ENCODE measurements around the gene CD22. TPM values are rescaled to one million over a fixed set of nuclear protein-coding genes. Genes with fewer than 3 reads are reported as not detected.

CD22 gene
- total RNA-seq, 2 donors from 2014 or later = 0.39 to 0.56 TPM

DNA sequence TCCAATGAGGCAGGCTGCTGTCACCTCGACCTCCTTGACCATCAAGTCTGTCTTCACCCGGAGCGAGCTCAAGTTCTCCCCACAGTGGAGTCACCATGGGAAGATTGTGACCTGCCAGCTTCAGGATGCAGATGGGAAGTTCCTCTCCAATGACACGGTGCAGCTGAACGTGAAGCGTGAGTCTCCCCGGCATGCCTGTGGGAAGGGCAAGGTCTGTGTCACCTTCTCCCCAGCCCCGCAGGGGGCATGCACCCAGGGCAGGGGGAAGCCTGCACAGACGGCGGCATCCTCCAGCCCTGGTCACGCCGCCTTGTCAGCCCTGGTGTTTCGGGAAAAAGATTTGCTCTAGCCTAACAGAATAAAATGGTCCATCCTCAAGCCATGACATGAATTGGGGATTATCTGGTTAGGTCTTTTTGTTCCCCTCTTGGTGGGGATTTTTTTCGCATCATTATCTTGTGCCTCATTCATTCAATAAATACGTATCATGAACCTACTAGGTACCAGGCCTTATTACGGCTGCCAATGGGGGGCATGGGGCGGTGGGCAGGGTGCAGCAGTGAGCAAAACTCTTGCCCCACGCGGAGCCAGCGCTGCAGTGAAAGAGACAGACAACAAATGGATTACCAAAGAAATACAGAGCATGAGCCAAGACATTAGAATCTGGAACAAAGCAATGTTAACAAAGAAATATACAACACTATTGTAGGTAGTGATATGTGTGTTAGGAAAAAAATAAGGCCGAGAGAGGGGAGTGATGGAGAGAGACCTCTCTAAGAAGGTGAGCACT lies 7.4 kb downstream of the CD22 start:
- ATAC-seq (no peak), DNase-seq (no peak)
- intact Hi-C loops (cut with DNase I) = no loop called here

DNA sequence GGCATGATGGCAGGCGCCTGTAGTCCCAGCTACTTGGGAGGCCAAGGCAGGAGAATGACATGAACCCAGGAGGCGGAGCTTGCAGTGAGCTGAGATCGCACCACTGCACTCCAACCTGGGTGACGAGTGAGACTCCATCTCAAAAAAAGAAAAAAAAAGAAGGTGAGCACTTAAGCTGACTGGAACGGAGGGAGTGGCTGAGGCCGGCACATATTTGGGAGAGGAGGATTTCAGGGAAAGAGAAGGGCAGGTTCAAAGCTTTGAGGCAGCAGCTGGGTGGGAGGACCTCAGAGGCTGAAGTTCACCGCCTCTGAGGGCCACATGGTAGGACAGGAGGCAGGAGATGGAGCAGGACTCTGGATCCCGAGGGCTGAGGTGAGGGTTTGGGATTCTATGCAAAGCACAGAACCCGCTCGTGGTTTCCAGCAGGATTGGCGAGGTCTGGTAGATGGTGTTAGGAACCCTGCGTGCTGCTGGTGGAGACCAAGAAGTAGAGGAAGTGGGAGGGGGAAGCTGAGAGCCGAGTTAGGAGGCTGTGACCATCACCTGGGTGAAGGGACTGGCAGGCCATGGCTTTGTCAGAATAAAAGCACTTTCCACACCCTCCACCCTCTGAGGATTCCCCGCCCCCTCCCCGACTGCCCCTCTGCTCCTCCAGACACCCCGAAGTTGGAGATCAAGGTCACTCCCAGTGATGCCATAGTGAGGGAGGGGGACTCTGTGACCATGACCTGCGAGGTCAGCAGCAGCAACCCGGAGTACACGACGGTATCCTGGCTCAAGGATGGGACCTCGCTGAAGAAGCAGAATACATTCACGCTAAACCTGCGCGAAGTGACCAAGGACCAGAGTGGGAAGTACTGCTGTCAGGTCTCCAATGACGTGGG lies 8.4 kb downstream of the CD22 start:
- no peak for ATAC-seq
- intact Hi-C loops (cut with DNase I) = no loop called here
- DNase-seq = no peak

DNA sequence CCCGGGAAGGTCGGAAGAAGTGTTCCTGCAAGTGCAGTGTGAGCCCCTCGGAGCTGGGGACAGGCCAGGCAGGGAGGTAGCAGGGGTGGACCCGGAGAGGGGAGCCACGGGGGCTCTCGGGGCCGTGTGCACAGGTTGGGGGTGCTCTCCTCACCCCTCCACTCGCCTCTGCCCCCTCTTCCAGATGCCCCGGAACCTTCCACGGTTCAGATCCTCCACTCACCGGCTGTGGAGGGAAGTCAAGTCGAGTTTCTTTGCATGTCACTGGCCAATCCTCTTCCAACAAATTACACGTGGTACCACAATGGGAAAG lies 9.0 kb downstream of the CD22 start:
- ATAC-seq = no peak
- intact Hi-C loops (cut with DNase I) = no loop called here
- no peak for DNase-seq

DNA sequence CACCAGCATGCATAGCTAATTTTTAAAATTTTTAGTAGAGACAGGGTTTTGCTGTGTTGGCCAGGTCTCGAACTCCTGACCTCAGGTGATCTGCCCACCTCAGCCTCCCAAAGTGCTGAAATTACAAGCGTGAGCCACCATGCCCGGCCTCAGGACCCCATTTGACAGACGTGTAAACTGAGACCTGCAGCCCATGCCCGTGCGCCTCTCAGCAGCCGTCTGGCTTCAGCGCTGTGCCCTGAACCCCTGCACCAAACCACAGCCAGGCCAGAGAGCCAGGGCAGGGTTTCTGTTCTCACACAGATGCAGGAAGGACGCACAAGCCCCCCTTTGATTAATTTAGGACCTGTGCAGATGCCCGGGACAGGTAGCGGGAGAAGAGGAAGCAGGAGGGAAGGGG lies 11.4 kb downstream of the CD22 start:
- ATAC-seq (no peak), DNase-seq (no peak)
- intact Hi-C loops (cut with DNase I) = no loop called here

DNA sequence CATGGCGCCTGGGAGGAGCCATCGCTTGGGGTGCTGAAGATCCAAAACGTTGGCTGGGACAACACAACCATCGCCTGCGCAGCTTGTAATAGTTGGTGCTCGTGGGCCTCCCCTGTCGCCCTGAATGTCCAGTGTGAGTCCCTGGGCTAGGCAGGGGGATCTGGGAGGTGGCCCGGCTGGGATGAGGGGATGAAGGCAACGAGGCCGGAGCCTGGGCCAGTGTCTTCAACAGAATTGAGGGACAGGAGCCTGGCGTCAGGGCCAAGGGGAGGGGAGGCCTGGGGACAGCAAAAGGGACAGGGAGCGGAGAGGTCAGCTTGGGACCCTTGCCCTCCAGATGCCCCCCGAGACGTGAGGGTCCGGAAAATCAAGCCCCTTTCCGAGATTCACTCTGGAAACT lies 12.0 kb downstream of the CD22 start:
- ATAC-seq (no peak), DNase-seq (no peak)
- intact Hi-C loops (cut with DNase I) = no loop called here

DNA sequence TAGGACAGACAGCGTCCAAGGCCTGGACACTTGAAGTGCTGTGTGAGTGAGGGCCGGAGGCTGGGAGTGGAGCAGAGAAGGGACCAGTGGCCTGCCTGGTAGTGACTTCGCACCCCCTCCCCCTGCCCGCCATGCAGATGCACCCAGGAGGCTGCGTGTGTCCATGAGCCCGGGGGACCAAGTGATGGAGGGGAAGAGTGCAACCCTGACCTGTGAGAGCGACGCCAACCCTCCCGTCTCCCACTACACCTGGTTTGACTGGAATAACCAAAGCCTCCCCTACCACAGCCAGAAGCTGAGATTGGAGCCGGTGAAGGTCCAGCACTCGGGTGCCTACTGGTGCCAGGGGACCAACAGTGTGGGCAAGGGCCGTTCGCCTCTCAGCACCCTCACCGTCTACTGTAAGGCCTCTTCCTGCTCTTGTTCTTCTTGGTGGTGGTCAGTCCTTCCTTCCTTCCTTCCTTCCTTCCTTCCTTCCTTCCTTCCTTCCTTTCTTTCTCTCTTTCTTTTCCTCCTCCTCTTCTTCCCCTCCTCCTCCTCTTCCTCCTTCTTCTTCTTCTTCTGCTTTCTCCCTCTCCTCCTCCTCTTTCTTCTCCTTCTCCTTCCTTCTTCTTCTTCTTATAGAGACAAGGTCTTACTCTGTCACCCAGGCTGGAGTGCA lies 12.7 kb downstream of the CD22 start:
- no peak for ATAC-seq
- intact Hi-C loops (cut with DNase I) = no loop called here
- DNase-seq = no peak

DNA sequence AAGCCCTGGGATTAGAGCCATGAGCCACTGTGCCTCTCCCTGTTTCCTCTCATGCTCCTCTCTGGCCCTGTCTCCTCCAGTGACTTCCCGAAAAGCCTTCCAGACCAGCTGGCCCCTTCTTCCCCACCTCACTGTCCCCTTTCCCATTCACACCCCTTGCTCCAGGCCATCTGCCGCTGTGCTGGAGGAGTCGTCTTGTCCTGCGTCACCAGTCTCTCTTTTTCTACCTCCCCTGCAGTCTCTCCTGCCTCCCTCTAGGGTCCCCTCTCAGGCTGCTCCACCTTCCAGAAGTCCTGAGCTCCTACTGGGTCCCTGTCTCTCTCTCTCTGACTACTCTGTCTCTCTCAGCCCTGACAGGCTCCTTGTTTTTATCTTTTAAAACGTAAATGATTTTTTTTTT lies 13.4 kb downstream of the CD22 start:
- intact Hi-C loops (cut with DNase I) = no loop called here
- ATAC-seq (no peak), DNase-seq (no peak)

DNA sequence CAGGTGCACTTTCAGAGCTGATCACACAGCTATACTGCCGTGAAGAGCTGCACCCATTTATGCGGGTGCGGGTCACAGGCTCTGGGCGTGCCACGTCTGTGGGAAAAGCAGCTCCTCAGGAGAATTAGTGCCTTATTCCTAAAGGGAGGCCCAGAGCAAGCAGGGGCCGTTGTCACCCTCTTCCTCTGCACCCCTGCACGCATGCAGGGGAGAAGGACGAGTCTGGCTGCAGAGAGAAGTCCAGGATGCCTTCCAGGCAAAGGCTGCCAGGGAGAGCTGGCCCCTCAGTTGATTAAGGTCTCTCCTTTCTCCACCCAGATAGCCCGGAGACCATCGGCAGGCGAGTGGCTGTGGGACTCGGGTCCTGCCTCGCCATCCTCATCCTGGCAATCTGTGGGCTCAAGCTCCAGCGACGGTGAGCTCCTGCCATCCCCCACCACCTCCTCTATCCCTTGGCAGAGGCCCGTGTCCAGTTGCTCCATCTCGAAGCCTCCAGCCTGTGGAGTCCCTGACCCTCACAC lies 15.6 kb downstream of the CD22 start:
- intact Hi-C loops (cut with DNase I) = no loop called here
- no peak for ATAC-seq
- no peak for DNase-seq

DNA sequence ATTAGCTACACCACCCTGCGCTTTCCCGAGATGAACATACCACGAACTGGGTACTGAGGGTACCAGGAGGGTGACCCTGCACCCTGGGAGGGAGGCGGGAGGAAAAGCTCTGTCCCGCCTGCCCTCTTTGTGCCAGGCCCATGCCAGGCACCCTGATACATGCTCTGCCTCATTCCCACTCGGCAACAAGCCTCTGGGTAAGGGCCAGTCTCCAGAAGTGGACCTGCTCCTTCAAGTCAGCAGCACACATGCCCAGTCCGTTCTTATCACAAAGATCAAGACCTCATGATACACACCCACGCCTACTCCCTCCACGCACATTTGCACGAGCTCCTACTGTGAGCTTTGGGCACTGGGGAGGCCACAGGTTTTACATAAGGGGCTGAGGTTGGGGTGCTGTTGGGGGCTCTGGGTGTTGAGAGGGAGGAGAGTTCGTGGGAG lies 16.7 kb downstream of the CD22 start:
- DNase-seq = no peak
- no peak for ATAC-seq
- intact Hi-C loops (cut with DNase I) = no loop called here

DNA sequence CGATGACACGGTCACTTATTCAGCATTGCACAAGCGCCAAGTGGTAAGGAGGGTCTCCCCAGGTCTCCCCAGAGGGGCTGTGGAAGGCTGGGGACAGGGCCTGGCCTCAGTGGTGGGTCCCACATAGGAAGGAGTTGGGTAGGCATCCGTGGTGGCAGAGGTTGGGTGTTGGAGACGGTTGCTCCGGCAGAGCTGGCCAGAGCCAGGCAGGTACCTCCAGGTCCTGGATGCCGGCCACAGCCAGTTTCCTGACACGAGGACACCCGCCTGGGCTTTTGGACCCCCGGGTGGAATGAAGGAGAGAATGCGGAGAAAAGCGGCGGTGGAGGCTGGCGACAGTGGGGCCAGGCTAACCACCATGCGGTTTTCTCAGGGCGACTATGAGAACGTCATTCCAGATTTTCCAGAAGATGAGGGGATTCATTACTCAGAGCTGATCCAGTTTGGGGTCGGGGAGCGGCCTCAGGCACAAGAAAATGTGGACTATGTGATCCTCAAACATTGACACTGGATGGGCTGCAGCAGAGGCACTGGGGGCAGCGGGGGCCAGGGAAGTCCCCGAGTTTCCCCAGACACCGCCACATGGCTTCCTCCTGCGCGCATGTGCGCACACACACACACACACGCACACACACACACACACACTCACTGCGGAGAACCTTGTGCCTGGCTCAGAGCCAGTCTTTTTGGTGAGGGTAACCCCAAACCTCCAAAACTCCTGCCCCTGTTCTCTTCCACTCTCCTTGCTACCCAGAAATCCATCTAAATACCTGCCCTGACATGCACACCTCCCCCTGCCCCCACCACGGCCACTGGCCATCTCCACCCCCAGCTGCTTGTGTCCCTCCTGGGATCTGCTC lies 17.4 kb downstream of the CD22 start:
- ATAC-seq (no peak), DNase-seq (no peak)
- intact Hi-C loops (cut with DNase I) = no loop called here

DNA sequence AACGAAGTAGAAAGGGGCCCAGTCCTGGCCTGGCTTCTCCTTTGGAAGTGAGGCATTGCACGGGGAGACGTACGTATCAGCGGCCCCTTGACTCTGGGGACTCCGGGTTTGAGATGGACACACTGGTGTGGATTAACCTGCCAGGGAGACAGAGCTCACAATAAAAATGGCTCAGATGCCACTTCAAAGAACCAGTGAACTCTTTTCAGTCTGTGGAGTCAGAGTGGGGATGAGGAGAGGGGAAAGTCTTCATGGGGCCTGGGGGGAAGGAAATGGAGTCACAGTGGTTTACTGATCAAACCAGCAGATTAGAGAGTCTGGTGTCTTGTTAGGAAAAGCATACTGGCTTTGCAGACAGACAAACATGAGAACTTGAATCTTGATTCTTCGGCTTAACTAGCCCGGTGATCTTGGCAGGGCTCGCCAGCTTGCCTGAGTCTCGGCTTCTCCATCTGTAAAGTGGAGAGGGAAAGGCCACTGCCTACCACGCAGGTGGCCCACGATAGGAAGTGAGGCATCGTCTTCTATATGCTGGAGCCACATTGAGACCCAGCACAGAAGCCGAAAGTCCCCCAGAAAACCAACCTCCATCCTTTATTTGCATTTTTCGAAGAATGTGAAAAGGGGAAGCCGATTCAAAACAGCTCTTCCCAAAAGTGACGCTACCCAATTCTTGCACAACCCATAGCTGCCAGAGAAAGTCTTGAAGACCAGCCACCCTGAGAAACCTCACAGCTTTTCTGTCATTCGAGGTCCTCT lies 18.4 kb downstream of the CD22 start, which contains the start of gene FFAR1:
FFAR1 (plus strand) TSS at position 732 of the 759 bp plus-strand sequence. CDS start 3,650 bp downstream, outside the sequence.
- DNase-seq = no peak
- ATAC-seq = no peak
- intact Hi-C loops (cut with DNase I) = no loop called here

DNA sequence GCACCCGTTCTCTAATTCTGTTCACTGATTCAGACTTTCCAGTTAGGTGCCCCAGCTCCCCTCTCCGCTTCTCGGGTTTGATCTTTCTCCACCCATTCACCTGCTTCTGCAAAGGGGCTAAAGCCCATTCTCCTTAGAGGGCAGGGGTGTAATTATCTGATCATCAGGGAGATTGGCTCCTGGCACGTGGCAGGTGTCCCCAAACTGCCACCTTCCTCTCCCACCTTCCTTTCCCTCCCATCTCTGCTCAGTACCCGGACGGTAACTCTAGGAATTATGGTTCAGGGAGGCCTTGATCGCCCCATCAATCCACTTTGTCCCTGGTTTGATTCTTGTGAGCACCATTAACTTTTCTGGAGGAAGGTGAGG lies 18.9 kb downstream of the CD22 start:
- no peak for DNase-seq
- intact Hi-C loops (cut with DNase I) = no loop called here
- ATAC-seq = no peak

DNA sequence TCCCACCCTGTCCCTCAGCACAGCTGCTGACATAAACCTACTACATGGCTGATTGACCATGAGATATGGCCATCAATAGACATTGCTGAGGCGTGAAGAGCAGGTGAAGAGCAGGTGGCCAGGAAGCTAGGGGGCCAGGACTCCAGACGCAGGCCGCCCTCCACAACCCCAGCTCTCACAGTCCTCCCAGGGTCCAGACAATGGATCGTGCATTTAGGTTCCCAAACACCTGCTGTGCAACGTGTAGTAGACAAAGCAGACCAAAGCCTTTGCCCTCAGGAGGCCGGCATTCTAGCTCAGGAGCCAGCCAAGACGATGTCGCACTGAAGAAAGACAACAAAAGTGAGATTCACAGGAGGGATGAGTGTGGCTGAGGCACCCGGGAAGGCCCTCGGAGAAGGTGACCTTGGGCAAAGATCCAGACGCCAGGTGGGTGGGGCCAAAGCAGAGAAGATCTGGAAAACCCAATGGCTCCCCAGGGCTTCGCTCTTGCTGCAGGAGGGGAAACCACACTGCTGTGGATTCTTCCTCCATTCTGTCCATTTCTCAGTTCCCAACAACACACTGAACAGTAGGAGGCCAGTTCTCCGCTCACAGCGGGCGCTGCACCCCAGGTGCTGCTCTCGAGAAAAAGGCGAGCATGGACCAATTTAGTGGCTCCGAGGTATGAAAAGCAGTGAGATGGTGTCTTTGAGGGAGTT lies 20.1 kb downstream of the CD22 start:
- ATAC-seq (no peak), DNase-seq (no peak)
- intact Hi-C loops (cut with DNase I) = no loop called here

DNA sequence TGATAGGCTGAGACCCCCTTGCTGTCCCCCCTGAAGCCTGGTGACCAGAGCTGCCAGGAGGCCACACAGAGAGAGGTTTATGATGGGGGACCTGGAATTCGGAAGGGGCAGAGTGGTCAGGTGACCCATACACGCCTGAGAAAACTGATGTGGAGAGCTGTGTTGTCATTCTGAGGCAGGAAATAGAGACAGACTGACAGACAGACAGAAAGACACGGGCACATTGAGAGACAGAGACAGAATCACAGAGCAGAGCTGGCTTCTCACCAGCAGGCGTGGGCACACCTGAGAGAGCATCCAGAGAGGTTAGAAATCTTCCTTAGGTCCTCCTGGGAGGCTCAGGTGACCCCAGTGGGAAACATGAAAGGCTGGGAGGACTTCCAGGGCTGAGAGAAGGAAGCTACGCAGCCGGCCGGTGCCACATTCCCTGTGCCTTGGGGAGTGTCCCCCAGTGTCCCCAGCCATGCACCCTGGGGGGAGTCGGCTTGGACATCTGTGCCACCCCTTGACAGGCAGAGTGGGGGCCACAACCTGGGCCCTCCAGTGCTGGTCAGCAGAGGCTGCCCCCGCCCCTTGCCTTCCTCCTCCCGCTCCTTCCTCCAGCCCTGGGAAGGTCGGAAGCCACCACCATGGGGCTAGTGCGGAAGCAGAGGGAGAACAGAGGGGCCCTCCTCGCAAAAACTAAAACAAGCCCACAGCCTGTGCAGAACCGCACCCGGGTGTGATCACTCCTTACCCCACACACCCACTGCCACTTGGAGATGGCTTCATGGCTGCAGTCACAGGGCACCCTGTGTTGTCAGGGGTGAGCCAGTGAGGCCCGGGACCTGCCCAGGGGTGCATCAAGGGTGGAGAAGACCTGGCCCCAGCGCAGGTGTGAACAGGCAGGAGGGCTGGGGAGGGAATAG lies 20.9 kb downstream of the CD22 start:
- DNase-seq = no peak
- no peak for ATAC-seq
- intact Hi-C loops (cut with DNase I) = loop anchor here in 1 of 2 donors (5.0 kb wide), 1 partner anchor 122 kb away; no protein-coding TSS in a partner anchor

DNA sequence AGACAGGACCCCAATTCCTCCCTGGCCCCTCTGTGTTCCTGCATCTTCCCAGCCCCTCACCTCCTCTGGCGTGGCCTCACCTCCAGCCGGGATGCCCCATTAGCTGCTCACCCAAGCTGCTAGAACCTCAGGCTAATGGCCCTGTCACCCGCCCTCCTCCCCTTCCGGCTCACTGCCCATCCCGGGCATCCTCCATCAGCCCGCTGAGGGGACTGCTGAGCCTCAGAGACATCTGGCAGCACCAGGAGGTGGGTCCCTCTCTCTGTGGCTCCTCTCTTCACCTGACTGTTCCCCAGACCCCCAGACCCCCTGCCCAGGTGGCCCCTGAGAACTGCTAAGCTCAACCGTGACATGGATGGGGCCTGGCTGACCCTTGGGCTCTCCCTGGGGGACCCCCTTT lies 21.6 kb downstream of the CD22 start:
- ATAC-seq = no peak
- no peak for DNase-seq
- intact Hi-C loops (cut with DNase I) = loop anchor here in 1 of 2 donors (5.0 kb wide), 1 partner anchor 122 kb away; no protein-coding TSS in a partner anchor

DNA sequence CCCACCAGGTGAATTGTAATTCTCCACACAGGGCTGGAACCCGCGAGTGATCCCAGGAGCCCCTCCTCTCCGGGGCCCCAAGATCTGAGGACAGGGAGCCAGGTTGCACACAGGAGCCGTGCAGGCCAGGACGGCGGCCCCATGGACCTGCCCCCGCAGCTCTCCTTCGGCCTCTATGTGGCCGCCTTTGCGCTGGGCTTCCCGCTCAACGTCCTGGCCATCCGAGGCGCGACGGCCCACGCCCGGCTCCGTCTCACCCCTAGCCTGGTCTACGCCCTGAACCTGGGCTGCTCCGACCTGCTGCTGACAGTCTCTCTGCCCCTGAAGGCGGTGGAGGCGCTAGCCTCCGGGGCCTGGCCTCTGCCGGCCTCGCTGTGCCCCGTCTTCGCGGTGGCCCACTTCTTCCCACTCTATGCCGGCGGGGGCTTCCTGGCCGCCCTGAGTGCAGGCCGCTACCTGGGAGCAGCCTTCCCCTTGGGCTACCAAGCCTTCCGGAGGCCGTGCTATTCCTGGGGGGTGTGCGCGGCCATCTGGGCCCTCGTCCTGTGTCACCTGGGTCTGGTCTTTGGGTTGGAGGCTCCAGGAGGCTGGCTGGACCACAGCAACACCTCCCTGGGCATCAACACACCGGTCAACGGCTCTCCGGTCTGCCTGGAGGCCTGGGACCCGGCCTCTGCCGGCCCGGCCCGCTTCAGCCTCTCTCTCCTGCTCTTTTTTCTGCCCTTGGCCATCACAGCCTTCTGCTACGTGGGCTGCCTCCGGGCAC lies 22.6 kb downstream of the CD22 start:
- ATAC-seq = no peak
- no peak for DNase-seq
- intact Hi-C loops (cut with DNase I) = loop anchor here (1.0 to 5.0 kb wide), 2 partner anchors 121 to 144 kb away; no protein-coding TSS in a partner anchor
